Gastroesophageal sphincter (tissue), 3 donors: ENCODE data around the gene KDM5A.

Experiments used
- POLR2AphosphoS5 ChIP-seq: sonication (generic); formaldehyde crosslinking; IDR thresholded peaks from one replicate; pipeline ENCODE4 v1.6.1; 2017; ENCODE audit warnings: antibody characterized with exemption
- TF ChIP-seq, protein P1 (sequence below), 4 experiments: fragments of 200-600 bp in 2 of 4; fragments of 450-650 bp in 2 of 4; sonication (generic) in 1 of 4; IDR thresholded peaks; one replicate each; pipeline ENCODE4 v1.5.1; 2017 to 2019; ENCODE audit warnings: antibody characterized with exemption in 4 of 4, mild to moderate bottlenecking in 2 of 4, moderate library complexity in 2 of 4

- TF ChIP-seq, protein P1, sequence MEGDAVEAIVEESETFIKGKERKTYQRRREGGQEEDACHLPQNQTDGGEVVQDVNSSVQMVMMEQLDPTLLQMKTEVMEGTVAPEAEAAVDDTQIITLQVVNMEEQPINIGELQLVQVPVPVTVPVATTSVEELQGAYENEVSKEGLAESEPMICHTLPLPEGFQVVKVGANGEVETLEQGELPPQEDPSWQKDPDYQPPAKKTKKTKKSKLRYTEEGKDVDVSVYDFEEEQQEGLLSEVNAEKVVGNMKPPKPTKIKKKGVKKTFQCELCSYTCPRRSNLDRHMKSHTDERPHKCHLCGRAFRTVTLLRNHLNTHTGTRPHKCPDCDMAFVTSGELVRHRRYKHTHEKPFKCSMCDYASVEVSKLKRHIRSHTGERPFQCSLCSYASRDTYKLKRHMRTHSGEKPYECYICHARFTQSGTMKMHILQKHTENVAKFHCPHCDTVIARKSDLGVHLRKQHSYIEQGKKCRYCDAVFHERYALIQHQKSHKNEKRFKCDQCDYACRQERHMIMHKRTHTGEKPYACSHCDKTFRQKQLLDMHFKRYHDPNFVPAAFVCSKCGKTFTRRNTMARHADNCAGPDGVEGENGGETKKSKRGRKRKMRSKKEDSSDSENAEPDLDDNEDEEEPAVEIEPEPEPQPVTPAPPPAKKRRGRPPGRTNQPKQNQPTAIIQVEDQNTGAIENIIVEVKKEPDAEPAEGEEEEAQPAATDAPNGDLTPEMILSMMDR (IDR thresholded peaks at IDR 0.05), result no peak
- no peak for TF ChIP-seq POLR2AphosphoS5
Observed at GRCh38 chr12:257521-258321, 131.4 kb downstream of the KDM5A start.
